SK-N-SH treated with all-trans-retinoic acid at 6 μM for 48 hours (cell line): Measurements from ENCODE around the gene MAP3K2.

Experiments
- ARNTL ChIP-seq: fragments of 450-650 bp; formaldehyde crosslinking; IDR thresholded peaks from 2 replicates; pipeline ENCODE4 v1.5.0; 2020; ENCODE audit warnings: low read depth, mild to moderate bottlenecking, moderate library complexity, borderline replicate concordance
- CREB5 ChIP-seq: fragments of 250-450 bp; sonication (Bioruptor Pico); IDR thresholded peaks from 2 replicates; pipeline ENCODE4 v1.5.1; 2020; ENCODE audit warnings: low read depth, mild to moderate bottlenecking, moderate library complexity
- PATZ1 ChIP-seq: fragments of 250-450 bp; sonication (Bioruptor Pico); IDR thresholded peaks from 2 replicates; pipeline ENCODE4 v1.8.0; 2020; ENCODE audit warnings: mild to moderate bottlenecking, moderate library complexity, borderline replicate concordance
- SNAI2 ChIP-seq: fragments of 250-450 bp; sonication (Bioruptor Pico); IDR thresholded peaks from 2 replicates; pipeline ENCODE4 v1.5.0; 2020; ENCODE audit warnings: mild to moderate bottlenecking, moderate library complexity
- ZC3H10 ChIP-seq: fragments of 250-450 bp; sonication (Bioruptor Pico); IDR thresholded peaks from 2 replicates; pipeline ENCODE4 v1.5.1; 2021; ENCODE audit warnings: mild to moderate bottlenecking, moderate library complexity
- ZFP3 ChIP-seq: fragments of 250-450 bp; sonication (Bioruptor Pico); IDR thresholded peaks from 2 replicates; pipeline ENCODE4 v1.5.0; 2020; ENCODE audit warnings: mild to moderate bottlenecking, moderate library complexity
- ZFP30 ChIP-seq: fragments of 450-650 bp; formaldehyde crosslinking; IDR thresholded peaks from 2 replicates; pipeline ENCODE4 v1.5.0; 2022; ENCODE audit warnings: mild to moderate bottlenecking, moderate library complexity

- TF ChIP-seq SNAI2 (CRISPR knock-in tag) (no peak), PATZ1 (no peak), CREB5 (no peak), ZFP3 (CRISPR knock-in tag) (no peak), ARNTL (CRISPR knock-in tag) (no peak), ZC3H10 (CRISPR knock-in tag) (no peak), ZFP30 (CRISPR knock-in tag) (no peak)
Measured at GRCh38 chr2:127413782-127414637, 26.2 kb upstream of the MAP3K2 start.
